ENCODE results near the gene STX11. TPM values are rescaled to one million over a fixed set of nuclear protein-coding genes. Genes with fewer than 3 reads are reported as not detected.

STX11 gene
- total RNA-seq, 1 donor from 2014 or later, result 15.6 TPM

DNA sequence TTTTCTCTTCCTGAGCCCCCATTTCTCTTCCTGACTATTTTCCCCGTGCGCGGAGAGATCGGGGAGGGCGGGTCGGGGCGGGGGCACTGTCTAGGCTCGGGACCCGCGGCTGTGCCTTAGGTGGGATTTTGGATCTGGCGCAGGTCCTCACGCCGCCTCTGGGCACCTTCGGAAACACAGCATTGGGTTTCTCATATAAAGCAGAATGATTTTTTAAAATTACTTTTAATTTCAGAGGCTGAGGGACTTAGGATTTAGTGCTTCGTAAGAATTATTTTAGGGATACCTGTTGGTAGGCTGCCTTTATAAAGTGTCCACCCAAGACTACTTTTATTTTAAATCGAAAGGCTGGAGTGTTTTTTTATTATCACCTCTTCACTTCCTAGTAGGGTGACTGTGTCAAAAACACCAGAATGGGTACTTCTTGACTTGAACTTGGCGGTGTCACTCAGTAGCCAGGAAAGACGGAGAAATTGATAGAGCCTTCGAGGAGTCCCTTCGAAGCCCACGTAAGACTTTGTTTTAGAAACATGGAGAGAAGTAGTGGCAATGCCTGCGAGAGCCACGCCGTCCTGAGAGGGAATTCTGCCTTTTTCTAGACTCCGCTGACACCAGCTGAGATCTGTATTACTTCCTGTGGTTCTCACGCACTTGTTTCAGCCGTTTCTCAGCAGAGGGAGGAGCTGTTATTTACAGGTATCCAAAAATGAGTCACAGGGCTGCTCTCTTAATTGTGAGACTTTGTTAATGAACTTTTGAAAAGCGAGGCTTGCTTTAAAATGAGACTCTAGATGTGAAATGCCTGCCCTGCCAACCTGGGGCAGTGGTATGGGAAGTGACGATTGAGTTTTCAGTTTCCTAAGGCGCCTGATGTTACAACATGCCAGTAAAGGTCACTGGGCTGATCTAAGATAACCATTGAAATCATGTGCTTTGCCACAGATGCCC is 667 bp downstream of the STX11 start:
- peak; percentile 89 for DNase-seq
- peaks cover 46% of the 10 kb centered on the region for H3K4me1 Mint-ChIP-seq
- peak overlapping the region; percentile 96 for H3K27ac Mint-ChIP-seq
- peak overlapping the region; percentile 89 for H3K4me3 Mint-ChIP-seq
- H3K27me3 Mint-ChIP-seq, result no peaks in the 10 kb centered on the region
- intact Hi-C loops (cut with micrococcal nuclease), result loop anchor here (1.0 to 10.0 kb wide), 12 partner anchors 20 to 1584 kb away; partner anchors contain the start of genes ADAT2, EPM2A, PEX3 and SF3B5
- peaks cover 30% of the 10 kb centered on the region for H3K36me3 Mint-ChIP-seq (ENCODE audit: low read depth)
- no peaks in the 10 kb centered on the region for H3K9me3 Mint-ChIP-seq

DNA sequence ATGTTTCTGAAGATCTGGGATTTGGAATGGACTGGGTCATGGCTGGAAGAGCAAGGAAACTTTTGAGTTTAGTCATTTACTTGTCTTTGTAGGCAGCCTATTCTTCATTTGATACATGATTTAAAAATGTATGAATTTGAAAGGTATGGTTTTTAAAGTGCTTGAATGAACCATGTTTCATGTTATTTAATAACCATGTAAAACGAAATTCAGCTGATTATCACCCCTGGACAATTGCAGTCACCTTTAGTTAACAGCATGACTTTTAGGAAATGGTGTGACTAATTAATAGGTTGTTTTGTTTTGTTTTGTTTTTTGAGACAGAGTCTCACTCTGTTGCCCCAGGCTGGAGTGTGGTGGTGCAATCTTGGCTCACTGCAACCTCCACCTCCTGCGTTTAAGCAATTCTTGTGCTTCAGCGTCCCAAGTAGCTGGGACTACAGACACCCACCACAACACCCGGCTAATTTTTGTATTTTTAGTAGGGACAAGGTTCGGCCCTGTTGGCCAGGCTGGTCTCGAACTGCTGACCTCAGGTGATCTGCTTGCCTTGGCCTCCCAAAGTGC is 2.1 kb downstream of the STX11 start:
- H3K27me3 Mint-ChIP-seq, result no peaks in the 10 kb centered on the region
- intact Hi-C loops (cut with micrococcal nuclease), result loop anchor here (5.0 to 10.0 kb wide), 3 partner anchors 348 to 1582 kb away; partner anchors contain the start of genes ADAT2, EPM2A and PEX3
- peaks cover 44% of the 10 kb centered on the region for H3K36me3 Mint-ChIP-seq (ENCODE audit: low read depth)
- peak; percentile 55 for DNase-seq
- H3K4me1 Mint-ChIP-seq, result peaks cover 55% of the 10 kb centered on the region
- no peaks in the 10 kb centered on the region for H3K9me3 Mint-ChIP-seq
- peak overlapping the region; percentile 51 for H3K27ac Mint-ChIP-seq
- peak overlapping the region; percentile 89 for H3K4me3 Mint-ChIP-seq

DNA sequence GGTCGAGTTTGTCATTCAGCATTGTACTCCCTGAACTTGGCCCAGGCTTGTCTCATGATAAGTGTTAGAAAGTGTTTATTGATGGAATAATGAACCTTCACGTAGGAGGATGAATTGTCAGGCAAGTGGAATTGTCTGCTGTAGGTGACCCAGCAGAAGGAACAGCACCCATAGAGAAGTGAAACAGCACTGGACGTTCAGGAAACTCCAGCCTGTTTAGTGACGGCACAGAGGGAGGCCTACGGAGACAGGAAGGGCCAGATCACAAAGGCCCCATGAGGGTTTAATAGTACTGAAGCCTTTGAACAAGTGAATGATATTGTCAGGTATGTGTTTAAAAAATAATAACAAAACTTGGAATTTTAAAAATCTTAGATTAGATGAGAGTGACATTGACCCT is 2.9 kb downstream of the STX11 start:
- DNase-seq, result peak; percentile 49
- Mint-ChIP-seq H3K36me3 (ENCODE audit: low read depth) (peaks cover 51% of the 10 kb centered on the region), H3K9me3 (no peaks in the 10 kb centered on the region), H3K4me1 (peaks cover 55% of the 10 kb centered on the region), H3K27ac (peak overlapping the region; percentile 11), H3K4me3 (peak overlapping the region; percentile 14), H3K27me3 (no peaks in the 10 kb centered on the region)
- intact Hi-C loops (cut with micrococcal nuclease), result loop anchor here (5.0 to 10.0 kb wide), 3 partner anchors 348 to 1582 kb away; partner anchors contain the start of genes ADAT2, EPM2A and PEX3

DNA sequence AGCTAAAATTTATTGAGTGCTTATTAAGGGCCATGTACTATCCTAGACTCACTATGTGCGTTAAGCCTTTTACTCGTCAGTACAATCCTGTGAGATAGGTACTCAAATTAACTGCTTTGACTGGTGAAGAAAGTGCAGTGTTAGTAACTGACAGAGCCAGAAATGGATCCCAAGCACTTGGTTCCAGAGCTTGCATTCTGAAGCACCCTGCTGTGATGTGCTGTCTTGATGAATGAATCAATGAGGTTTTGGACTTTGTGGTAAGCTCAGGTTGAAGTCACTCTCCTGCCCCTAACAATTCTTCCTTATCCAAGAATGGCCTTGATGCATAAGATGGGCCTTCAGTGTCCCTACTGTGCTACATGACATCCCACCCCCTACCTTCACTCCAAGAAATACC is 3.7 kb downstream of the STX11 start:
- Mint-ChIP-seq H3K36me3 (ENCODE audit: low read depth) (peaks cover 54% of the 10 kb centered on the region), H3K27ac (peak overlapping the region; percentile 30), H3K4me3 (peak overlapping the region; percentile 26), H3K4me1 (peaks cover 55% of the 10 kb centered on the region), H3K27me3 (no peaks in the 10 kb centered on the region), H3K9me3 (no peaks in the 10 kb centered on the region)
- intact Hi-C loops (cut with micrococcal nuclease), result loop anchor here (5.0 to 10.0 kb wide), 3 partner anchors 349 to 1581 kb away; partner anchors contain the start of genes ADAT2, EPM2A and PEX3
- no peak for DNase-seq

DNA sequence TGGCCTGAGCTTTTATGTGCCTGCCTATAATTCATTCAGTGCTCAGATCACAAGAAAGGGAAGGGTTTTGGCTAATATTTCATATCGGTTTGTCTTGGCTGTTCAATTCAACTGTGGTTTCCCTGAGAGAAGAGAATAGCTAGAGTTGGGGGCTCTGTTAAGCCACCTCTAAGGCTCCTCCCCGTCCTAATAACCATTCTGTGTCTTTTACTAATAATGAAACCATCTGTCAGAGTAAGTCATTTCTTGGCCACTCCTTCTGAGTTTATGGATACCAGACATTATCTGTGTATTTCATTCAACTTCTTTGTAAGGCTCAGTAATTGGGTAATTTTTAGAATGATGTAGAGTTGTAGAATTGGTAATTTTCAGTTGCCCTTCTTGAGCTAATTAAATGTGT is 5.2 kb downstream of the STX11 start:
- H3K27ac Mint-ChIP-seq, result no peak overlapping the region
- H3K4me1 Mint-ChIP-seq, result peaks cover 53% of the 10 kb centered on the region
- no peak overlapping the region for H3K4me3 Mint-ChIP-seq
- no peaks in the 10 kb centered on the region for H3K27me3 Mint-ChIP-seq
- peaks cover 61% of the 10 kb centered on the region for H3K36me3 Mint-ChIP-seq (ENCODE audit: low read depth)
- H3K9me3 Mint-ChIP-seq, result no peaks in the 10 kb centered on the region
- no peak for DNase-seq
- intact Hi-C loops (cut with micrococcal nuclease), result loop anchor here (10.0 kb wide), 2 partner anchors 351 to 1579 kb away; partner anchors contain the start of gene EPM2A

DNA sequence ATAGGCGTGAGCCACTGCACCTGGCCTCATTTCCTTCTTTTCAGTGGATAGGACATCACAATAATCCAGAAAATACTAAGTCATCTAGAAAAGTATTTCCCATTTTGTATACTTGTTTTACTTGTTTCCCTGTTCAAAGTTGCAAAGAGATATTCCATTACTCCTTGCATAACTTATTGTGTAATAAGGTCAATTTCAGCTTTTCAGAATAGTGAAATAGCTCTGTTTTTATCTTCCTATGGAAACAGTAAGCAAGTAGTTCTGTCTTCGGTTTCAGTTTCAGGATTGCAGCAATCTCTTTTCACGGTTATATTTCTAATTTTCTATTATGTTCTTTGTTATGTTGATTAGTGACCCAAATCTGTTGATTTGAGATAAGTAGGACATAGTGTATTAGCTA is 6.0 kb downstream of the STX11 start:
- H3K4me3 Mint-ChIP-seq, result peak overlapping the region; percentile 23
- intact Hi-C loops (cut with micrococcal nuclease), result loop anchor here (10.0 kb wide), 2 partner anchors 352 to 1578 kb away; partner anchors contain the start of gene EPM2A

DNA sequence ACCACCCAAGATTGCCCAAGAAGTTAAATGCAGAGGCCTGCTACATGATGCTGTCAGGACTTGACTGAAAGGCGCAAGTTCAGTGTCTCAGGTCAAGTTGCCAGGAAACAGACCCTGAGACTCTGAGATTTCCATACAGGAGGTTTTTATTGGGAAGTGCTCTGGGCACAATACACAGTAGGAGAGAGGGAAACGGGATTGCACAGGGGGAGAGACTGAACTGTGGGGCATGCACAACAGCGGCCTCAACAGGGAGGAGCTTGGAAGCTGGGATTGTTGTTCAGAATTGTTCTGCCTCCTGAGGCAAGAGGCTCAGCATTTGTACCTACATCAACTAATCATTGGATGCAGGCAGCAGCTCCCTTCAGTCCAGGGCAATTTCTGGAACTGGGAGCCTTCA is 6.7 kb downstream of the STX11 start:
- Mint-ChIP-seq H3K4me3 (no peak overlapping the region), H3K9me3 (no peaks in the 10 kb centered on the region), H3K4me1 (peaks cover 48% of the 10 kb centered on the region), H3K36me3 (ENCODE audit: low read depth) (peaks cover 63% of the 10 kb centered on the region), H3K27ac (no peak overlapping the region), H3K27me3 (no peaks in the 10 kb centered on the region)
- no peak for DNase-seq
- intact Hi-C loops (cut with micrococcal nuclease), result loop anchor here (10.0 kb wide), 2 partner anchors 352 to 1578 kb away; partner anchors contain the start of gene EPM2A

More for the DNA sequence above, 6.0 kb downstream of the STX11 start:
- H3K4me1 Mint-ChIP-seq, result peaks cover 52% of the 10 kb centered on the region
- no peaks in the 10 kb centered on the region for H3K27me3 Mint-ChIP-seq
- no peaks in the 10 kb centered on the region for H3K9me3 Mint-ChIP-seq
- H3K36me3 Mint-ChIP-seq (ENCODE audit: low read depth), result peaks cover 61% of the 10 kb centered on the region
- H3K27ac Mint-ChIP-seq, result peak overlapping the region; percentile 55
- no peak for DNase-seq

DNA sequence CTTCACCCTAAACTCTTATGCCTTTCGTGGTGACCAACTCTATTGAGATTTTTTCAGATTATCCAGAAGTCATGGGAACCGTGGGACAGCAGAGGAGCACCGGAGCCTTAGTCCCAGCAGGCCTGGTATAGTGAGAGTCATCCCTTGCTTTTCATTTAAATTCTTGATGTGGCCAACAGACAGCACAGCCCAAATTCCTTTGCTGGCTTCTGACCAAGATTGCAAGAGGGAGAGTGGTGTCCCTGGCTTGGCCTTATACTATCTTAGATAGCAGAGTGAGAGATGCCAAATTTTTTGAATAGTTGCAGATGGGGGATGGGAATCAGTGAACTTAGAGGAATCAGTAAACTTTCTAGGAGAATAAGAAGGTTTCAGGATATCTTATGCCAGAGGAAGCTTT is 7.8 kb downstream of the STX11 start:
- peaks cover 42% of the 10 kb centered on the region for H3K4me1 Mint-ChIP-seq
- DNase-seq, result no peak
- H3K27me3 Mint-ChIP-seq, result no peaks in the 10 kb centered on the region
- peaks cover 63% of the 10 kb centered on the region for H3K36me3 Mint-ChIP-seq (ENCODE audit: low read depth)
- no peak overlapping the region for H3K27ac Mint-ChIP-seq
- no peak overlapping the region for H3K4me3 Mint-ChIP-seq
- intact Hi-C loops (cut with micrococcal nuclease), result loop anchor here (10.0 kb wide), 2 partner anchors 353 to 1577 kb away; partner anchors contain the start of gene EPM2A
- peaks cover 5% of the 10 kb centered on the region for H3K9me3 Mint-ChIP-seq

DNA sequence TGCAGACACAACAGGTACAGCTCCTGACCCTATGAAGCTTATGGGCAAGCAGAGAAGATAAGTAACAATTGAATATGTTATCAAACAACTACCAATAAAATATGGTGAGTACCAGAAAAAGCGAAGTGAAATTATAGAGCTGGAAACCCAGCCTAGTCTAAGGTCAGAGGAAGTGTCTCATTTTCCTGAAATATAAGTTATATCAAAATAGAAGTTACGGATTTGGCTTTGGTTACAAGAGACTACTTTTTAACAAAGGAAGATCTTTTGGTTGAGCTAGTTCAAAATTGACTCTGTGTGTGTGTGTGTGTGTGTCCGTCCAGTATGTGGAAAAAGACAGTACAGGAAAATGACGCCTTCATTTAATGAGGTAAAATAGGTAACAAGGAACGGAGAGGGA is 8.9 kb downstream of the STX11 start:
- no peak overlapping the region for H3K27ac Mint-ChIP-seq

DNA sequence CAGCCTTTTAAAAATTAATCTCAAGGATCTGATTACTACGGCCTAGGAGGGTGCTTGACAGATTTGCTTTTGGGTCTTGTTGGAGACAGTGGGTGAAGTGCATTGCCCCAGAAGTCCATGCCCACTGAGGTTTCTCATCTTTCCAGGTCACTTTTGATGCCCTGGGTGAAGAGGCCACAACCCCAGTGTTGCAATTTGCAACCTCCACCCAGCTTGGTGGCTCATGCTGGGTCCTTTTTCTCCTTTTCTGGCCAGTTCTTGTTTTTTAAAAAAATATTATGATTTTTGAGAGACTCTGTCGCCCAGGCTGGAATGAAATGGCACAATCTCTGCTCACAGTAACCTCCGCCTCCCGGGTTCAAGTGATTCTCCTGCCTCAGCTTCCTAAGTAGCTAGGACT is 9.4 kb downstream of the STX11 start:
- intact Hi-C loops (cut with micrococcal nuclease), result loop anchor here (10.0 kb wide), 2 partner anchors 355 to 1575 kb away; partner anchors contain the start of gene EPM2A

More for the DNA sequence above, 8.9 kb downstream of the STX11 start:
- H3K27me3 Mint-ChIP-seq, result no peaks in the 10 kb centered on the region
- peaks cover 5% of the 10 kb centered on the region for H3K9me3 Mint-ChIP-seq
- H3K36me3 Mint-ChIP-seq (ENCODE audit: low read depth), result peaks cover 55% of the 10 kb centered on the region
- intact Hi-C loops (cut with micrococcal nuclease), result loop anchor here (10.0 kb wide), 2 partner anchors 354 to 1576 kb away; partner anchors contain the start of gene EPM2A
- peaks cover 32% of the 10 kb centered on the region for H3K4me1 Mint-ChIP-seq
- no peak overlapping the region for H3K4me3 Mint-ChIP-seq
- DNase-seq, result no peak

DNA sequence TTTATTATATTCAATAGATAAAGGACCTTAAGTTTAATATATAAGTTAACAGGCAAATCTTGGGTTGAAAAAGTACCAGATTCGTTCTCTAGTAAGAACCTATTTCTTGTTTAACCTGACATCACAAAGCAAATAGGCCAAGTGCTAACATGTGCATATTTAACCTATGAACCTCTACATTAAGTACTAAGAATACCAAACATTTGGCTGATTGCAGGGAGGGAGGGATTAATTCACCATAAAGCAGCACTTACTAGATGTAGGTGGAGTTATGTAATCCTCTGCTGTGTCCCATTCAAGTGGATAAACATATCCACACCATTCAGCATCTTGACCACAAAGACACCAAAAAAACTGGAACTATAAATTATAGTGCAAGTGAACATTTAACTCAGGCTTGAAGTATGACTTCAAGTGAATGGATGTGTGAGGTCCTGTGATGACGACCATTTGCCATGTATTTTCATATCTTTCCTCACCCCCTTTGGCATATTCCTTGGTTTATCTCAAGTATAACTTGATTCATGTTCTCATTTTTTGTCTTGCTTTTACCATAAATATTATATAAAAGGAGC is 10.2 kb downstream of the STX11 start:
- intact Hi-C loops (cut with micrococcal nuclease), result no loop called here
- Mint-ChIP-seq H3K27ac (no peak overlapping the region), H3K4me3 (no peak overlapping the region), H3K27me3 (no peaks in the 10 kb centered on the region), H3K4me1 (peaks cover 24% of the 10 kb centered on the region), H3K36me3 (ENCODE audit: low read depth) (peaks cover 49% of the 10 kb centered on the region), H3K9me3 (peaks cover 5% of the 10 kb centered on the region)
- DNase-seq, result no peak

More for the DNA sequence above, 9.4 kb downstream of the STX11 start:
- peaks cover 50% of the 10 kb centered on the region for H3K36me3 Mint-ChIP-seq (ENCODE audit: low read depth)
- DNase-seq, result no peak
- peaks cover 27% of the 10 kb centered on the region for H3K4me1 Mint-ChIP-seq
- H3K9me3 Mint-ChIP-seq, result peaks cover 5% of the 10 kb centered on the region
- no peak overlapping the region for H3K27ac Mint-ChIP-seq
- H3K27me3 Mint-ChIP-seq, result no peaks in the 10 kb centered on the region
- H3K4me3 Mint-ChIP-seq, result no peak overlapping the region

DNA sequence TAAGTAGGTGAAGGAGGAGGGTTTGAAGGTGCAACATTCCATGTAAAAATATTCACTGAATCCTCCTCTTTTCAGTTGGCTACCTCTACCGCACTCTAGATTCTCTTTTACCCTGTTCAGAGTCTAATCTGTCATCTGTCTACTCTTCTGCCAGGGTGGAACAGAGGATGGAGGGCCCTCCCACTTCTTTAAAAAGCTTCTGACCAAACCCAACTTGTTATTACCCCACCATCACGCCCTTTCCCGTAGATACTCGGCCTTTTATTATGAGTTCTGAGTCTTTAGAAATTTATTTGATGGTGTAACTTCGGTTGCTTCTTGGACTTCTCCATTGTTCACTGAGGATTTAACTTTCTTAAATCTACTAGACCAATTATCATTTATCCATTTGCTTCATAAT is 11.7 kb downstream of the STX11 start:
- intact Hi-C loops (cut with micrococcal nuclease), result no loop called here
- Mint-ChIP-seq H3K9me3 (peaks cover 5% of the 10 kb centered on the region), H3K36me3 (ENCODE audit: low read depth) (peaks cover 40% of the 10 kb centered on the region)

DNA sequence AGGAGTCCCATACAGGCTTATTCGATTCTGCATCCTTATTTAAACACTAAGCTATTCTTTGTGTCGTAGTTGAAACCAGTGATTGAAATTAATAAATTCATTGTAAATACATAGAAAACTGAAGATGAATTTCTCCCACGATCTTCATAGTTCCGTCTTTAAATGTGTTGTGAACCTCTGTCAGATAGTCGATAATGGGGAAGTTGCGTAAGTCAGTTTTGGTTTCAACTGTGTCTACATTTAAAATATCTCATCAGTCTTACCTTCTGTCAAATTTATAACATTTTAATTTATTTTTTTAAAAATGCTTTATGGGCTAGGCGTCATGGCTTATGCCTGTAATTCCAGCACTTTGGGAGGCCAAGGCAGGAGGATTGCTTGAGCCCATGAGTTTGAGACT is 12.7 kb downstream of the STX11 start:
- Mint-ChIP-seq H3K4me3 (no peak overlapping the region), H3K27ac (no peak overlapping the region), H3K27me3 (no peaks in the 10 kb centered on the region), H3K4me1 (peaks cover 9% of the 10 kb centered on the region), H3K36me3 (ENCODE audit: low read depth) (peaks cover 31% of the 10 kb centered on the region), H3K9me3 (peaks cover 5% of the 10 kb centered on the region)
- intact Hi-C loops (cut with micrococcal nuclease), result no loop called here
- DNase-seq, result no peak

More for the DNA sequence above, 11.7 kb downstream of the STX11 start:
- DNase-seq, result no peak
- Mint-ChIP-seq H3K27me3 (no peaks in the 10 kb centered on the region), H3K4me3 (no peak overlapping the region), H3K27ac (no peak overlapping the region), H3K4me1 (peaks cover 14% of the 10 kb centered on the region)
